Activated CD8-positive, alpha-beta memory T cell treated with anti-CD3 and anti-CD28 coated beads, Interleukin-2, amount 50 U/mL, for 48 hours (primary cell): Measurements from ENCODE around the gene HMCES.
A peak's percentile ranks its signal among the peaks of the same experiment; 100 is the strongest.
"Not testable (repeated sequence)": the region's sequence is repeated elsewhere in the genome, so short reads cannot be mapped to it uniquely, and the experiment has no call there.

Source experiments
- DNase-seq: peaks from one replicate; pipeline ENCODE4 v3.0.0-alpha.2; 2020

HMCES gene

DNA sequence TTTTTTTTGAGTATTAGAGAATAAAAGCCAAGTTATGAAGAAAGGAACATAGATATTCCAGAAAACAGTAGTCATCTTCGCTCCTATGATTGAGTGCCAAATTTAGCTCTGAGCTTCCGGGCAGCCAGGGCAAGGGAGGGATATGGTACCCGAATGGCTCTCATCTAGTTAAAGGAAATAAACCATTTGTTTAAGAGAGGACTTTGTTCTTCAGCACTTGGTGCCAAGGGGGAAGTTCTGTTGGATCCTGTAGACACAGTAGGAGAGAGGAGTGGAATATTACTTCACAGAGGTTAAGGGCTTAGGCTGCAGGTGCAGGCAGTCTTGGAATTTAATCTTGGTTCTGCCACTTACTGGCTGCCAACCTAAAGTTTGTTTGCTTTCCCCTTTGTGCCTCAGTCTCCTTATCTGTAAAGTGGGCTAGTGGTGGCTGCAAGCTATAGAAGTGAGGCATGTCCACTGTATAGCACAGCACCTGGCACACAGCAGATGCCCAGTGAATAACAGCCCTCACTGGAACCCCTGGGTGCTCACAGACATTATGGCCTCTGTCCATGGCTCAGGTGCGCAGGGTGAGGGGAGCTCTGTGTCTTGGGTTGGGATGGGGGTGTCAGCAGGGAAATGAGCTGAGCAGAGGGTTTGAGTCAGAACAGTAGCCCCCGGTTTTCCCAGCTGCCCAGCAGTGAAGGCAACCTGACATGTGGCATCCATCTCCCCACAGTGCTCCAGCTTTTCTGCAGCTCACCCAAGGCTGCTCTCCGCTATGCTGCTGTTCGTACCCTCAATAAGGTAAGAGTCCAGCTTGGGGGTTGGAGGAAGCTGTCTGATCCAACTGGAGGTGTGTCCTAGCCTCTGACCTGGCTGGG lies 18.8 kb upstream of the HMCES start:
- no peak for DNase-seq

DNA sequence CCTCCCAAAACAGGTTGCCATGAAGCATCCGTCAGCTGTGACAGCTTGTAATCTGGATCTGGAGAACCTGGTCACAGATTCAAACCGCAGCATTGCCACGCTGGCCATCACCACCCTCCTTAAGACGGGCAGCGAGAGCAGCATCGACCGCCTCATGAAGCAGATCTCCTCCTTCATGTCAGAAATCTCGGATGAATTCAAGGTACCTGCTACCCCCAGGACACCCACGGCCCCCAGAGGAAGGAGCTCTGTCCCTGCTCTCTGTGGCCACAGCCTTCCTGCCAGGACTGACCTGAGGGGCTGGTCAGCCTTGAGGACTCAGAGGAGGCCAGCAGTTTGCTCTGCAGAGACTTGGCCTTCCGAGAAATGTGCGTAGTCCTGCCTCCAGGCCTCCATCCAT lies 18.1 kb upstream of the HMCES start:
- DNase-seq: no peak

- DNase-seq: no peak
Observed at GRCh38 chr3:129261894-129262293, 16.8 kb upstream of the HMCES start.

DNA sequence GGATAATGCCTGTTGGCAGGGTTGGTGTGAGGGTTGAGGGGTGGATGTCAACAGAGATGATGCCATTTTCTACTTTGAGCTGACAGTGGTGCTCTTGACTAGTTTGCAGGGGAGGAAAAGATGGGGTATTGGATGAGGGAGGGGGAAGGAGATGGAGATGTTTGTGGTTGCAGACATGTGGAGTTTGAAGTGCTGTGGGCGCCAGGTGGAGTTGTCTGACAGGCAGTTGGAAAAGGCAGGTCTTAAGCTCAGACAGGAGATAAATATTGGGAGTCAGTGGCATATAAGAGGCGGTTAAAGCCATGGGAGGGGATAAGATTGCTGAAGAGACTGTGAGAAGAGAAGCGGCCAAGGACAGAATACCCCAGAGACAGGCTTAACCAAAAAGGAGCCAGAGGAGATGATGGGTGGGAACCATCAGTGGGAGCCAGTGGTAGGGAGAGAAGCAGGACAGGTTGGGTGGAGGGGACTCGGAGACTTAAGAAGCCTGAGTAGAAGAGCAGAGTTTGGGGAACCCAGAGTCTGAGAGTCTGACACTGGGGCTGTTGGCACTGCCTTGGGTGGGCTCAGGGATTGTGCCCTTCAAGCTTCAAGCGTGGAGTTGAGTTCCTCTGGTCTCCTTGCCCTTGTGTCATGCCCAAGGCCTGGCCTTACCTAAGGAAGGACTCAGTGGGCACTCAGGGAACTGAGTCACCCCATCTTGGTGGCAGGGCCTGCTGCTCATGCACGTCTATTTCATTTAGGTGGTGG lies 15.3 kb upstream of the HMCES start:
- DNase-seq: no peak

DNA sequence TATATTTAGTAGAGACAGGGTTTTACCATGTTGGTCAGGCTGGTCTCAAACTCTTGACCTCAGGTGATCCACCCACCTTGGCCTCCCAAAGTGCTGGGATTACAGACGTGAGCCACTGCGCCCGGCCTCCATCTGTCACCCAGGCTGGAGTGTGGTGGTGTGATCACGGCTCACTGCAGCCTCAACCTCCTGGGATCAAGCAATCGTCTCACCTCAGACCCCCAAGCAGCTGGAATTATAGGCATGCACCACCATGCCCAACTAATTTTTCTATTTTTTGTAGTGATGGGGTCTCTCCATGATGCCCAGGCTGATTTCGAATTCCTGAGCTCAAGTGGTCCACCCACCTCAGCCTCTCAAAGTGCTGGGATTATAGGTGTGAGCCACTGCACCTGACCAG lies 13.7 kb upstream of the HMCES start:
- not testable (repeated sequence) for DNase-seq

DNA sequence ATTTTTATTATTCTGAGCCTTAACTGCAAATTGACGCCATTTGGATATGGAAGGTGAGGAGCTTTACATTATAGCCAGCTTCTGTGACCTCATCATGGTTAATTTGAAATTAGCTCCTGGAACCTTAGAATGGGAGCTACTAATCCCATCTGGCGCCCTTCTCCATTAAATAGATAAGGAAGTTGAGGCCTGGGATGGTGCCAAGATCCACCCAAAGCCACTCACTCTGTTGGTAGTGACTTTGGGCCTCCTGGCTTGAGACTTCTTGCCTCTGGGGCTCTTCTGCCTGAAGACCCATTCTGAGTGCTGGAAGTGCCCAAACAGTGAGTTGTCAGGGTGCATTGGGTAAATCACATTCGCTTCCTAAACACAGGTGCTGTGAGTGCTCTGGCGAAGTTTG lies 12.0 kb upstream of the HMCES start:
- DNase-seq: no peak

GRCh38 chr3:129268396-129268795 lies 10.3 kb upstream of the HMCES start:
- no peak for DNase-seq

GRCh38 chr3:129271674-129272073 lies 7.0 kb upstream of the HMCES start:
- no peak for DNase-seq

DNA sequence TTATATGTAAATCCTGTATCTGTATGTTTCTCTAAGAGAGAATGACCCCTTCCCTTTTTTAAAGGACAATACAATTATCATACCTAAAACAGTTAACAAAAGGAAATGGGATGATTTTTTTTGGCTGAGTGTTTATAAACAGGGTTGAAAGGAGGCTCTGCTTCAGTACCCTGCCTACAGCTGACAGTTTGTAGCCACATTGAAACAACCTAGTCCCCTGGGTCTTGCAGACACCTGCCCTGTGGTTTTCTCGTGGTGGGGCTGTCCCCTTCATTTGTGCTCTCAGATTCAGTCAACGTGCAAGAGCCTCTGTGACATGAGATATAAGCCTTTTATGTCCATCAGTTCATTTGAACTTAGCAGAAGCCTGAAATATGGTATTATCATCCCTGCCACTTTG lies 2.3 kb upstream of the HMCES start:
- DNase-seq: no peak

- no peak for DNase-seq
Observed at GRCh38 chr3:129277829-129278271, 820 bp upstream of the HMCES start.

DNA sequence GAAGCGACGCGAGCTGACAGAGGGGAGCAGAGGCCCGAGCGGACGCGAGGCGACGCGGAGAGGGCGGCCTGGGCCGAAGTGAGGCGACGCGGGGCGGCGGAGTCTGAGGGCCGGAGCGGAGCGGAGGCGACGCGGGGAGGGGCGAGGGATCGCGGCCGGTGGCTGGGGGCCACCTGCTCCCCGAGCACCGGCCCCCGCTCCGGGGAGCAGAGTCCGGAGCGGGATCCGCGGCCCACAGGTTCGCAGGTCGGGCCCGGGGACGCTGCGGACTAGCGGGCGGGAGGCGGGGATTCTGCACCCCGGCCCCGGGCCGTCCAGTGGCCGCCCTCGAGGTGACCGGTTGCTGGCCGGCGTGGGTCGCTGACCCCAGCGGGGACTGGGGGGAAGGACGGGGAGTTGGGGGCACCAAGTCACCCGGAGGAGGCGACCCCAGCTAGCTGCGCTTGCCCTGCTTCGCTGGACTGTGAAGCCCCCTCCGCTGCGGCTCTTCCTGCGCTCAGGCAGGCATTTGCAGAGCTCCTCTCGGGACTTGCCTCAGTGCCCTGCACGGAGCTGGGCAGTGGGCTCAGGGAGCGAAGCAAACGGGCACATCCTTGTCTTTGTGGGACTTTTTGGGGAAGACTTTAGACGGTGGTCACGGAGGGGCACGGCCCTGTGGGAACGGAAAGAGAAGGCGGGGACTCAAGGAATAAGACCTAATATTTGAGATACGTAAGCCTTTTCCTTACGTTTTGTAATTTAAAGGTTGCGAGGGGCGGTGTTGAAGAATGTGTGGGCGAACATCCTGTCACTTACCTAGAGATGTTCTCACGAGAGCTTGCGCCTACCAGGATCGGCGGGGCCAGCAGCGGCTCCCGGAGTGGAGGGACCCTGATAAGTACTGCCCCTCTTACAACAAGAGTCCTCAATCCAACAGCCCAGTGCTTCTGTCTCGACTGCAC lies 566 bp downstream of the HMCES start:
- DNase-seq: peak; percentile 81

GRCh38 chr3:129280183-129280582 lies 1.5 kb downstream of the HMCES start:
- no peak for DNase-seq

GRCh38 chr3:129281726-129282125 lies 3.1 kb downstream of the HMCES start:
- no peak for DNase-seq

DNA sequence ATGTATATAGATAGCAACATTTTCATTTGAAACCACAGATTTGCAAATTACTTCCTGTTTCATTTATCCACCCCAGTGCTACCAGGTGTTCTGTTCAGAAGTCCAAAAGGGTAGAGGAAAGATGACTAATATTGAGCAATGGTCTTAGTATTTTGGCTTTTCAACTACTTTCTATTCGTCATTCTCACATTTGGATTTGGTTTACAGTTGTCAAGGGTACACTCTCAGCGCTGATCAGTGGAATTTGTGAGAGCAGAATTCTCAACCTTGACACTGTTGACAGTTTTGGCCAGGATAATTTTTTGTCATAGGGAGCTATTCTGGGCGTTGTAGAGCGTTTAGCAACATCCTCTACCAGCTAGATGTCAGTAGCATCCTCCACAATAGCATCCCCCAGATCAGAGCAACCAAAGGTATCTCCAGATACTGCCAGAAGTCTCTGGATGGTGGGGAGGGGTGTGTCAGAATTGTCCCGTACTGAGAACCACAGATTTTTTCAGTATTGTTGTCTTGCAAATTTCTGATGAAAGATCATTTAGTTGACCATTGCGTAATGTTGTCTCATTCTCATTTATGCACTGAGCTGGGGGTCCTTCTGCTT lies 4.2 kb downstream of the HMCES start:
- DNase-seq: no peak

GRCh38 chr3:129286081-129286480 lies 7.4 kb downstream of the HMCES start:
- DNase-seq: no peak

- DNase-seq: no peak
Observed at GRCh38 chr3:129288446-129288845, 9.8 kb downstream of the HMCES start.

- DNase-seq: no peak
Observed at GRCh38 chr3:129289201-129289921, 10.7 kb downstream of the HMCES start.

- no peak for DNase-seq
Observed at GRCh38 chr3:129291236-129291886, 12.7 kb downstream of the HMCES start.

DNA sequence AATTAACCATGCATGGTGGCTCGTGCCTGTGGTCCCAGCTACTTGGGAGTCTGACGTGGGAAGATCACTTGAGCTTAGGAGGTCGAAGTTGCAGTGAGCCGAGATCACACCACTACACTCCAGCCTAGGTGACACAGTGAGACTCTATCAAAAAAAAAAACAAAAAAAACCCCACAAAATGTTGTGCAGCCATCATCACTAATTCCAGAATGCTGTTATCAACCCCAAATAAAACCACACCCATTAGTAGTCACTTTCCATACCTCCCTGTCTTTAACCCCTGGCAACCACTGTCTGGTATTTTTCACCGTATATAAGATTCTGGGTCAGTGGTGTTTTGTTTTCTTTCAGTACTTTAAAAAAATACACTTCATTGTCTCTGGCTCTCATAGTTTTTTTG lies 16.6 kb downstream of the HMCES start:
- DNase-seq: no peak

DNA sequence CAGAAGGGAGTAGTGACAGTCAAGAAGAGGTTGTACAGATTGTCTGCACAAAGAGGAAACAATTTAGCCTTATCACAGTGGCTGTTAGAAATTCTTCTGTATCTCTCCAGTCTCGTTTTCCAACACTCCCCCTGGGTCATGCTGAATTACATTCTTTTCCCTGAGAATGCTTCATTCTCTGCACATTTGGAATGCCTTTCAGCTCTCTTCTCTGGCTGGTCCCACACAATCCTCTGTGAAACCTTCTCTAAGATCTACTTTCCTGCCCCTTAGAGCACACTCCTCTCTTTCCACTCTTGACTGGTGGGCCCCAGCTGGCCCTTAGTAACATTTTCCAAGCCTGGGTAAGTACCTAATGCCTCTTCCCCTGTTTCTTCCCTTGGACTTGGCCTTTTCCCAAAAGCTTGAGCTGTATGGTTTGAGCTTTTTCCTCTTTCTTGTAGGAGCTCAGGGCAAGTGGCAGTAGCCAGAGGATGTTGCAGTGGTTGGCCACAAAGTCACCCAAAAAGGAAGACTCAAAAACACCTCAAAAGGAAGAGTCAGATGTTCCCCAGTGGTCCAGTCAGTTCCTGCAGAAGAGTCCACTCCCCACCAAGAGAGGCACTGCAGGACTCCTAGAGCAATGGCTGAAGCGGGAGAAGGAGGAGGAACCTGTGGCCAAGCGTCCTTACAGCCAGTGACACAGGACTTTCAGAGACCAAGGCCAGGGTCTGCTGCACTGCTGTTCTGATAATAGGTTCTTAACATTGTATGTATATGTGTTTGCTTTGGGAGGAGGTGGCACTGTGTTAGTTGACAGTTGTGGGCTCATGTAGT lies 25.7 kb downstream of the HMCES start:
- DNase-seq: no peak

- no peak for DNase-seq
Observed at GRCh38 chr3:129304962-129305222, 26.2 kb downstream of the HMCES start.
